ENCODE results near the gene SPTBN1. TPM values are rescaled to one million over a fixed set of nuclear protein-coding genes. Genes with fewer than 3 reads are reported as not detected.
"Not testable (repeated sequence)": the region's sequence is repeated elsewhere in the genome, so short reads cannot be mapped to it uniquely, and the experiment has no call there.

The SPTBN1 gene
- total RNA-seq, 1 donor from 2014 or later = 224 TPM

GRCh38 chr2:54514822-54515569 lies 58.9 kb downstream of the SPTBN1 start:
- TF ChIP-seq CTCF (conservative IDR thresholded peaks at IDR 0.05; ENCODE audit: low read depth, low read length) = no peak

GRCh38 chr2:54516842-54517241 lies 60.7 kb downstream of the SPTBN1 start:
- H3K4me3 ChIP-seq (ENCODE audit: low read depth, low read length) = no peak overlapping the region
- no peak for TF ChIP-seq CTCF (conservative IDR thresholded peaks at IDR 0.05; ENCODE audit: low read depth, low read length)
- no peak for DNase-seq (ENCODE audit: low read depth)

More at GRCh38 chr2:54514822-54515569, 58.9 kb downstream of the SPTBN1 start:
- no peak overlapping the region for H3K4me3 ChIP-seq (ENCODE audit: low read depth, low read length)
- DNase-seq (ENCODE audit: low read depth) = no peak

- not testable (repeated sequence) for H3K4me3 ChIP-seq (ENCODE audit: low read depth, low read length); DNase-seq (ENCODE audit: low read depth)
Observed at GRCh38 chr2:54518016-54518415, 61.9 kb downstream of the SPTBN1 start.

GRCh38 chr2:54518430-54518829 lies 62.3 kb downstream of the SPTBN1 start:
- no peak overlapping the region for H3K4me3 ChIP-seq (ENCODE audit: low read depth, low read length)
- DNase-seq (ENCODE audit: low read depth) = no peak
- no peak for TF ChIP-seq CTCF (conservative IDR thresholded peaks at IDR 0.05; ENCODE audit: low read depth, low read length)

GRCh38 chr2:54519841-54520459 lies 63.8 kb downstream of the SPTBN1 start:
- no peak overlapping the region for H3K4me3 ChIP-seq (ENCODE audit: low read depth, low read length)
- no peak for DNase-seq (ENCODE audit: low read depth)
- no peak for TF ChIP-seq CTCF (conservative IDR thresholded peaks at IDR 0.05; ENCODE audit: low read depth, low read length)

GRCh38 chr2:54520687-54521086 lies 64.6 kb downstream of the SPTBN1 start:
- no peak for DNase-seq (ENCODE audit: low read depth)
- no peak for TF ChIP-seq CTCF (conservative IDR thresholded peaks at IDR 0.05; ENCODE audit: low read depth, low read length)
- no peak overlapping the region for H3K4me3 ChIP-seq (ENCODE audit: low read depth, low read length)

GRCh38 chr2:54522624-54523281 lies 66.6 kb downstream of the SPTBN1 start:
- no peak for DNase-seq (ENCODE audit: low read depth)
- no peak overlapping the region for H3K4me3 ChIP-seq (ENCODE audit: low read depth, low read length)
- TF ChIP-seq CTCF (conservative IDR thresholded peaks at IDR 0.05; ENCODE audit: low read depth, low read length) = peak; percentile 76

Measured in epithelial cell of proximal tubule (primary cell).